ENCODE results near the gene PKN1. TPM values are rescaled to one million over a fixed set of nuclear protein-coding genes. Genes with fewer than 3 reads are reported as not detected.

PKN1 gene
- total and polyA plus RNA-seq, 2 of the 13 experiments (the other 11 are each of a cell fraction or from before 2014, with no cell fraction given), result 45.7 to 54.5 TPM

DNA sequence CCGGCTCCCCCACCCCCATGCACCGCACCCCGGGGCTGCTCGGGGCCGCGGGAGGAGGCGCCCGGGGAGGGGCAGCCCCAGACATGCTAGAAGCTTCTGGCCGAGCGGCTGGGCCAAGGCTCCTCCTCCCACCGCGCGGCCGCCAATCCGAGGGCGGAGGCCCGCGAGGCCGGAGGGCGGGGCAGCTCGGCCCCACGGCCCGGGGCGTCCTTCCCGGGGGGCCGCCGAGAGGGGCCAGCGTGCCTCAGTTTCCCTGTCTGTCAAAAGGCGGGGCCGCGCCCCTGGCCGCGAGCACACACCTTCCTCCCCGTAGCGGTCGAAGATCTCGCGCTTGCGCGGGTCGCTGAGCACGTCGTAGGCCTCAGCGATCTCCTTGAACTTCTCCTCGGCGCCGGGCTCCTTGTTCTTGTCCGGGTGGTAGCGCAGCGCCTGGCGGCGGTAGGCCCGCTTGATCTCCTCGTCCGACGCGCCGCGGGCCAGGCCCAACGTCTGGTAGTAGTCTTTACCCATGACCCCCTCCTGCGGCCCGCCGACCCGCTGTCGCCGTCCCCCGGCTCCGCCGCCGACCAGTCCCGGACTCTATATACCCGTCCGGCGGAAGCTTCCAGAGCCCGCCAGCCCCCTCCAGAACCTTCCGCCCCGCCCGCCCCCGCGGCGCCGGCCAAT is 84.9 kb downstream of the PKN1 start, which contains the start of gene DNAJB1 (continued):
- TF ChIP-seq, protein P1, sequence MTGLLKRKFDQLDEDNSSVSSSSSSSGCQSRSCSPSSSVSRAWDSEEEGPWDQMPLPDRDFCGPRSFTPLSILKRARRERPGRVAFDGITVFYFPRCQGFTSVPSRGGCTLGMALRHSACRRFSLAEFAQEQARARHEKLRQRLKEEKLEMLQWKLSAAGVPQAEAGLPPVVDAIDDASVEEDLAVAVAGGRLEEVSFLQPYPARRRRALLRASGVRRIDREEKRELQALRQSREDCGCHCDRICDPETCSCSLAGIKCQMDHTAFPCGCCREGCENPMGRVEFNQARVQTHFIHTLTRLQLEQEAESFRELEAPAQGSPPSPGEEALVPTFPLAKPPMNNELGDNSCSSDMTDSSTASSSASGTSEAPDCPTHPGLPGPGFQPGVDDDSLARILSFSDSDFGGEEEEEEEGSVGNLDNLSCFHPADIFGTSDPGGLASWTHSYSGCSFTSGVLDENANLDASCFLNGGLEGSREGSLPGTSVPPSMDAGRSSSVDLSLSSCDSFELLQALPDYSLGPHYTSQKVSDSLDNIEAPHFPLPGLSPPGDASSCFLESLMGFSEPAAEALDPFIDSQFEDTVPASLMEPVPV (CRISPR knock-in tag; IDR thresholded peaks at IDR 0.05), result peak; percentile 76; the same call in 1 of the 2 replicates
- TF ChIP-seq AHR (CRISPR knock-in tag; IDR thresholded peaks at IDR 0.05) (peak; percentile 56; the same call in 1 of the 2 replicates), CBFB (CRISPR knock-in tag; IDR thresholded peaks at IDR 0.05) (peak; percentile 3; the same call in 1 of the 2 replicates), XBP1 (CRISPR knock-in tag; IDR thresholded peaks at IDR 0.05) (0 out of 2 replicates have a peak, but pooled peaks have one; percentile 52), MAFK (conservative IDR thresholded peaks at IDR 0.05 in 1 of 2, IDR thresholded peaks at IDR 0.05 in 1 of 2; ENCODE audit: low read length in 2 of 2) (no peak), NPAS2 (CRISPR knock-in tag; IDR thresholded peaks at IDR 0.05; ENCODE audit: borderline replicate concordance) (no peak), ZSCAN31 (CRISPR knock-in tag; IDR thresholded peaks at IDR 0.05; ENCODE audit: low read depth) (peak; percentile 55; the same call in 1 of the 2 replicates), ZNF737 (CRISPR knock-in tag; IDR thresholded peaks at IDR 0.05; ENCODE audit: borderline replicate concordance) (0 out of 2 replicates have a peak, but pooled peaks have one; percentile 52), YEATS4 (CRISPR knock-in tag; IDR thresholded peaks at IDR 0.05; ENCODE audit: borderline replicate concordance) (peak; percentile 88; the same call in 1 of the 2 replicates), ZNF546 (CRISPR knock-in tag; conservative IDR thresholded peaks at IDR 0.05) (peak; percentile 39; the same call in 1 of the 2 replicates), MIER2 (CRISPR knock-in tag; IDR thresholded peaks at IDR 0.05) (no peak), ELF1 (CRISPR knock-in tag; IDR thresholded peaks at IDR 0.05) (no peak)
- TF ChIP-seq, protein P2, sequence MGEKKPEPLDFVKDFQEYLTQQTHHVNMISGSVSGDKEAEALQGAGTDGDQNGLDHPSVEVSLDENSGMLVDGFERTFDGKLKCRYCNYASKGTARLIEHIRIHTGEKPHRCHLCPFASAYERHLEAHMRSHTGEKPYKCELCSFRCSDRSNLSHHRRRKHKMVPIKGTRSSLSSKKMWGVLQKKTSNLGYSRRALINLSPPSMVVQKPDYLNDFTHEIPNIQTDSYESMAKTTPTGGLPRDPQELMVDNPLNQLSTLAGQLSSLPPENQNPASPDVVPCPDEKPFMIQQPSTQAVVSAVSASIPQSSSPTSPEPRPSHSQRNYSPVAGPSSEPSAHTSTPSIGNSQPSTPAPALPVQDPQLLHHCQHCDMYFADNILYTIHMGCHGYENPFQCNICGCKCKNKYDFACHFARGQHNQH (CRISPR knock-in tag; IDR thresholded peaks at IDR 0.05), result peak; percentile 64; the same call in 1 of the 2 replicates
- TF ChIP-seq, protein P3, sequence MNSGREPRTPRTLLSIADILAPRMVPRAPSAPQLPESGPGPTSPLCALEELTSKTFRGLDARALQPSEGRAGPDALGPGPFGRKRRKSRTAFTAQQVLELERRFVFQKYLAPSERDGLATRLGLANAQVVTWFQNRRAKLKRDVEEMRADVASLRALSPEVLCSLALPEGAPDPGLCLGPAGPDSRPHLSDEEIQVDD (CRISPR knock-in tag; IDR thresholded peaks at IDR 0.05; ENCODE audit: borderline replicate concordance), result 0 out of 2 replicates have a peak, but pooled peaks have one; percentile 24
- TF ChIP-seq, protein P4, sequence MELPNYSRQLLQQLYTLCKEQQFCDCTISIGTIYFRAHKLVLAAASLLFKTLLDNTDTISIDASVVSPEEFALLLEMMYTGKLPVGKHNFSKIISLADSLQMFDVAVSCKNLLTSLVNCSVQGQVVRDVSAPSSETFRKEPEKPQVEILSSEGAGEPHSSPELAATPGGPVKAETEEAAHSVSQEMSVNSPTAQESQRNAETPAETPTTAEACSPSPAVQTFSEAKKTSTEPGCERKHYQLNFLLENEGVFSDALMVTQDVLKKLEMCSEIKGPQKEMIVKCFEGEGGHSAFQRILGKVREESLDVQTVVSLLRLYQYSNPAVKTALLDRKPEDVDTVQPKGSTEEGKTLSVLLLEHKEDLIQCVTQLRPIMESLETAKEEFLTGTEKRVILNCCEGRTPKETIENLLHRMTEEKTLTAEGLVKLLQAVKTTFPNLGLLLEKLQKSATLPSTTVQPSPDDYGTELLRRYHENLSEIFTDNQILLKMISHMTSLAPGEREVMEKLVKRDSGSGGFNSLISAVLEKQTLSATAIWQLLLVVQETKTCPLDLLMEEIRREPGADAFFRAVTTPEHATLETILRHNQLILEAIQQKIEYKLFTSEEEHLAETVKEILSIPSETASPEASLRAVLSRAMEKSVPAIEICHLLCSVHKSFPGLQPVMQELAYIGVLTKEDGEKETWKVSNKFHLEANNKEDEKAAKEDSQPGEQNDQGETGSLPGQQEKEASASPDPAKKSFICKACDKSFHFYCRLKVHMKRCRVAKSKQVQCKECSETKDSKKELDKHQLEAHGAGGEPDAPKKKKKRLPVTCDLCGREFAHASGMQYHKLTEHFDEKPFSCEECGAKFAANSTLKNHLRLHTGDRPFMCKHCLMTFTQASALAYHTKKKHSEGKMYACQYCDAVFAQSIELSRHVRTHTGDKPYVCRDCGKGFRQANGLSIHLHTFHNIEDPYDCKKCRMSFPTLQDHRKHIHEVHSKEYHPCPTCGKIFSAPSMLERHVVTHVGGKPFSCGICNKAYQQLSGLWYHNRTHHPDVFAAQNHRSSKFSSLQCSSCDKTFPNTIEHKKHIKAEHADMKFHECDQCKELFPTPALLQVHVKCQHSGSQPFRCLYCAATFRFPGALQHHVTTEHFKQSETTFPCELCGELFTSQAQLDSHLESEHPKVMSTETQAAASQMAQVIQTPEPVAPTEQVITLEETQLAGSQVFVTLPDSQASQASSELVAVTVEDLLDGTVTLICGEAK (IDR thresholded peaks at IDR 0.05), result no peak
- TF ChIP-seq, protein P4 (CRISPR knock-in tag; IDR thresholded peaks at IDR 0.05), result peak; percentile 23; the same call in 1 of the 2 replicates

All from HepG2 (cell line).